Stimulated activated CD4-positive, alpha-beta T cell treated with anti-CD3 and anti-CD28 coated beads, Interleukin-15, amount 100 ng/mL, for 48 hours (primary cell): Measurements from ENCODE around the gene COX7C.

Experiments
- DNase-seq, 2 donors: peaks; one replicate each; pipeline ENCODE4 v3.0.0-alpha.2; 2020; ENCODE audit warnings: low read depth in 2 of 2

COX7C gene

DNA sequence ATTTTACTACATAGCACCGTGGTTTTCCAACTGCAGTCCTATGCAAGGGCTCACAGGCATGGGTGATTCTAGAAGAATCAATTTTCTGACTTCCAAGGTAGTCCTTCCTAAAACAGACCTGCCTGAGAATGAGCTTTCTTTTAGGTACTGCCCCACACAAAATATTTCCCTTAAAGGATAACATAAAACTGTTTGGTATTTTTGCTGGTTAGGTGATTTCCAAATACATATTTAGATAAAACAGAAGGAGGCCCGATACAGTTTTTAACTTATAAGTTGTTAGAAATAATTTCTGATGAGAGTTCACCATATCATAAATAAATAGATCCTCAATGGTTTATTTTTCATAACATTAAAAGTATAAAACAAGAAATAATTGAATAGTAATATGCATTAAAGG lies 46.4 kb downstream of the COX7C start:
- DNase-seq, result no peak

DNA sequence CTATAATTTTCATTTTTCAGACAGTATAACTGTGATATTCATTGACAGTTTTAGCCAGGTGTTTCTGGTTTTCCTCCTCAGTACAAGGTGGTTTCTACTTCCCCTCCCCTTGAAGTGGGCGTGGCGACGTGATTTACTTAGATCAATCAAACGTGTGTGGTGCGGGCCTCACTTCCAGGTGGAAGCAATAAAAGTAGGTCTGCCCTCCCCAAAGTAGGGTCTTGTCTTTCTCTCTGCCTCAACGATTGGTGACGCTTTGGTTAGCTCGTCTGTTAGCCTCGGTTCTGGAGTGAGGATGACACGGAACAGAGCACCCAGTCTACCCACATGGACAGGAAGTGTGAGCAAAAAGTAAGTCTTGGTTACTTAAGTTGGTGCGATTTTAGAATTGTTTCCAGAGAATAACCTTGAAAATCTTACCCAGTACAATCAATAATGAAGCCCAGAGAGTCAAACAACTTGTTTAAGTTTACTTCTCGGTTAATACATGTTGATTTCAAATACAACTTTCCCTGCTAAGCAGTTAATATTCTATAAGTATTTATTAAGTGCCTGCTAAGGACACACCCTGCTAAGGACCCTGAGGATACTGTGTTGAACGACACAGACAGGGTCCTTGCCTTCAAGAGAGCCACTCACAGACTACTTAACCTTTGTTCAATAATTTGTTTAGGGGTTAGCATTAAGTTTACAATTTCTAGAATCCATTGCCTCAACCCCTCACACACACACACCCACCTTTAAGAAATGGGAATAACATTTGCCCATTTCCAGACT lies 48.4 kb downstream of the COX7C start:
- peak in 1 of 2 donors; percentile 0 for DNase-seq

GRCh38 chr5:86666981-86667380 lies 49.2 kb downstream of the COX7C start:
- no peak for DNase-seq
